WI38 (cell line): ENCODE measurements around the gene QPRT.
"Not testable (repeated sequence)": the region's sequence is repeated elsewhere in the genome, so short reads cannot be mapped to it uniquely, and the experiment has no call there.

Experiments used
- H3K4me3 ChIP-seq: 2 replicates; pipeline ENCODE4 v1.5.1; 2011; ENCODE audit warnings: low read depth, mild to moderate bottlenecking, control low read depth, low read length
- CTCF ChIP-seq: IDR thresholded peaks from 2 replicates; pipeline ENCODE4 v1.5.1; 2012; ENCODE audit warnings: low read depth, mild to moderate bottlenecking, control low read depth, low read length

Gene QPRT

GRCh38 chr16:29645694-29646187 lies 33.2 kb upstream of the QPRT start:
- no peak overlapping the region for H3K4me3 ChIP-seq
- no peak for TF ChIP-seq CTCF

- TF ChIP-seq CTCF, result no peak
- no peak overlapping the region for H3K4me3 ChIP-seq
Measured at GRCh38 chr16:29646947-29647346, 32.0 kb upstream of the QPRT start.

GRCh38 chr16:29649588-29650494 lies 29.1 kb upstream of the QPRT start:
- TF ChIP-seq CTCF, result no peak
- no peak overlapping the region for H3K4me3 ChIP-seq

- no peak for TF ChIP-seq CTCF
- H3K4me3 ChIP-seq, result no peak overlapping the region
Measured at GRCh38 chr16:29650771-29651170, 28.2 kb upstream of the QPRT start.

GRCh38 chr16:29651774-29652349 lies 27.1 kb upstream of the QPRT start:
- TF ChIP-seq CTCF, result no peak
- H3K4me3 ChIP-seq, result no peak overlapping the region

- no peak for TF ChIP-seq CTCF
- no peak overlapping the region for H3K4me3 ChIP-seq
Measured at GRCh38 chr16:29653471-29653870, 25.5 kb upstream of the QPRT start.

GRCh38 chr16:29653890-29654289 lies 25.1 kb upstream of the QPRT start:
- H3K4me3 ChIP-seq, result not testable (repeated sequence)
